ENCODE data around the gene XXYLT1.

The XXYLT1 gene

GRCh38 chr3:195251336-195252065, 19.5 kb downstream of the XXYLT1 start:
- no peak for DNase-seq (ENCODE audit: low read depth in 2 of 2)

GRCh38 chr3:195250473-195251251, 20.3 kb downstream of the XXYLT1 start:
- no peak for DNase-seq (ENCODE audit: low read depth in 2 of 2)

- DNase-seq (ENCODE audit: low read depth in 2 of 2) = no peak
Measured at GRCh38 chr3:195249858-195250464, 21.0 kb downstream of the XXYLT1 start.

- no peak for DNase-seq (ENCODE audit: low read depth in 2 of 2)
Measured at GRCh38 chr3:195249057-195249770, 21.7 kb downstream of the XXYLT1 start.

- DNase-seq (ENCODE audit: low read depth in 2 of 2) = no peak
Measured at GRCh38 chr3:195248281-195248680, 22.7 kb downstream of the XXYLT1 start.

GRCh38 chr3:195247863-195248189, 23.1 kb downstream of the XXYLT1 start:
- DNase-seq (ENCODE audit: low read depth in 2 of 2) = no peak

- DNase-seq (ENCODE audit: low read depth in 2 of 2) = no peak
Measured at GRCh38 chr3:195247086-195247862, 23.7 kb downstream of the XXYLT1 start.

GRCh38 chr3:195246581-195246995, 24.4 kb downstream of the XXYLT1 start:
- DNase-seq (ENCODE audit: low read depth in 2 of 2) = no peak

- DNase-seq (ENCODE audit: low read depth in 2 of 2) = no peak
Measured at GRCh38 chr3:195245531-195245951, 25.4 kb downstream of the XXYLT1 start.

GRCh38 chr3:195241592-195242355, 29.2 kb downstream of the XXYLT1 start:
- DNase-seq (ENCODE audit: low read depth in 2 of 2) = no peak

- DNase-seq (ENCODE audit: low read depth in 2 of 2) = no peak
Measured at GRCh38 chr3:195240939-195241338, 30.0 kb downstream of the XXYLT1 start.

GRCh38 chr3:195240171-195240701, 30.7 kb downstream of the XXYLT1 start:
- no peak for DNase-seq (ENCODE audit: low read depth in 2 of 2)

- no peak for DNase-seq (ENCODE audit: low read depth in 2 of 2)
Measured at GRCh38 chr3:195239121-195239520, 31.8 kb downstream of the XXYLT1 start.

GRCh38 chr3:195238586-195239118, 32.3 kb downstream of the XXYLT1 start:
- no peak for DNase-seq (ENCODE audit: low read depth in 2 of 2)

GRCh38 chr3:195238081-195238571, 32.8 kb downstream of the XXYLT1 start:
- DNase-seq (ENCODE audit: low read depth in 2 of 2) = no peak

- no peak for DNase-seq (ENCODE audit: low read depth in 2 of 2)
Measured at GRCh38 chr3:195236801-195237570, 34.0 kb downstream of the XXYLT1 start.

GRCh38 chr3:195236076-195236798, 34.7 kb downstream of the XXYLT1 start:
- no peak for DNase-seq (ENCODE audit: low read depth in 2 of 2)

GRCh38 chr3:195230244-195230643, 40.7 kb downstream of the XXYLT1 start:
- DNase-seq (ENCODE audit: low read depth in 2 of 2) = no peak

Measured in stimulated activated CD8-positive, alpha-beta memory T cell treated with anti-CD3 and anti-CD28 coated beads, Interleukin-7, amount 100 ng/mL, for 1 hour (primary cell).